Breast epithelium (tissue), 4 donors: ENCODE data around the gene MAP7. TPM values are rescaled to one million over a fixed set of nuclear protein-coding genes. Genes with fewer than 3 reads are reported as not detected.
"Not testable (repeated sequence)": the region's sequence is repeated elsewhere in the genome, so short reads cannot be mapped to it uniquely, and the experiment has no call there.

Source experiments
- DNase-seq, 2 donors: peaks; one replicate each; pipeline ENCODE4 v3.0.0-alpha.2; 2019; ENCODE audit warnings: low spot score in 2 of 2
- H3K27ac ChIP-seq, 2 donors: fragments of 200-600 bp; sonication (generic) in 1 of 2; one replicate each; pipeline ENCODE4 v1.5.1; 2016 to 2019; ENCODE audit warnings: mild to moderate bottlenecking in 1 of 2
- H3K27me3 ChIP-seq, 2 donors: fragments of 200-600 bp; sonication (generic) in 1 of 2; one replicate each; pipeline versions ENCODE4 v1.5.1 to v1.6.0; 2017 to 2019; ENCODE audit warnings: control low read depth in 1 of 2, mild to moderate bottlenecking in 1 of 2
- H3K36me3 ChIP-seq: fragments of 200-600 bp; one replicate; pipeline ENCODE4 v1.5.1; 2019
- H3K4me1 ChIP-seq, 2 donors: fragments of 200-600 bp; sonication (generic); one replicate each; pipeline ENCODE4 v1.5.1; 2016 to 2019; ENCODE audit warnings: control low read depth in 1 of 2
- H3K4me3 ChIP-seq, 3 donors: fragments of 200-600 bp; sonication (generic); 1 replicate in 2 of 3; 2 replicates in 1 of 3; pipeline ENCODE4 v1.5.1; 2016 to 2019; ENCODE audit warnings: mild to moderate bottlenecking in 3 of 3, moderate library complexity in 2 of 3
- H3K9me3 ChIP-seq, 2 donors: fragments of 200-600 bp; sonication (generic) in 1 of 2; one replicate each; pipeline ENCODE4 v1.5.1; 2016 to 2019; ENCODE audit warnings: control low read depth in 1 of 2
- CTCF ChIP-seq, 3 donors: fragments of 450-650 bp; IDR thresholded peaks; one replicate each; pipeline ENCODE4 v1.5.1; 2016 to 2017; ENCODE audit warnings: antibody characterized with exemption in 3 of 3, mild to moderate bottlenecking in 3 of 3, moderate library complexity in 3 of 3
- POLR2A ChIP-seq: fragments of 450-650 bp; IDR thresholded peaks from one replicate; pipeline ENCODE4 v1.6.1; 2016; ENCODE audit warnings: antibody characterized with exemption, mild to moderate bottlenecking, moderate library complexity
- POLR2AphosphoS5 ChIP-seq, 3 donors: sonication (generic); formaldehyde crosslinking; IDR thresholded peaks; one replicate each; pipeline ENCODE4 v1.6.1; 2017; ENCODE audit warnings: antibody characterized with exemption in 3 of 3
- intact Hi-C: fragments of 100-400 bp; cut with DNase I; formaldehyde crosslinking; loops from one replicate; pipeline ENCODE4 v1.15.1; 2023; ENCODE audit warnings: low total_unique reads
- total RNA-seq, 3 donors: library from RNA; depleted of rRNA; stranded (reverse); fragments of >200 nt; gene quantifications; one replicate each; pipeline ENCODE4 v1.1.0, GENCODE V29; 2016

Gene MAP7
- total RNA-seq, 3 donors from 2014 or later = 14.2 to 42.4 (median 16.4) TPM

- Histone ChIP-seq H3K9me3 (no peaks in the 10 kb centered on the region), H3K4me3 (no peak overlapping the region), H3K27ac (no peak overlapping the region), H3K36me3 (no peaks in the 10 kb centered on the region), H3K27me3 (no peaks in the 10 kb centered on the region), H3K4me1 (no peaks in the 10 kb centered on the region)
- TF ChIP-seq CTCF (IDR thresholded peaks at IDR 0.05) (no peak), POLR2AphosphoS5 (IDR thresholded peaks at IDR 0.05) (no peak), POLR2A (no peak)
- no peak for DNase-seq
- intact Hi-C loops = no loop called here
These were observed 57.8 kb downstream of the MAP7 start for GRCh38 chr6:136492409-136492808.

- H3K27ac ChIP-seq = no peak overlapping the region
- intact Hi-C loops = no loop called here
- no peak for DNase-seq
- H3K4me3 ChIP-seq = no peak overlapping the region
- TF ChIP-seq POLR2AphosphoS5 (IDR thresholded peaks at IDR 0.05) (no peak), CTCF (IDR thresholded peaks at IDR 0.05) (no peak), POLR2A (no peak)
- H3K27me3 ChIP-seq = no peaks in the 10 kb centered on the region
- no peaks in the 10 kb centered on the region for H3K9me3 ChIP-seq
- H3K36me3 ChIP-seq = no peaks in the 10 kb centered on the region
- no peaks in the 10 kb centered on the region for H3K4me1 ChIP-seq
These were observed 58.5 kb downstream of the MAP7 start for GRCh38 chr6:136491754-136492153.

GRCh38 chr6:136491251-136491650 lies 59.0 kb downstream of the MAP7 start:
- no peaks in the 10 kb centered on the region for H3K4me1 ChIP-seq
- no peak overlapping the region for H3K4me3 ChIP-seq
- no peak for DNase-seq
- no peak overlapping the region for H3K27ac ChIP-seq
- H3K9me3 ChIP-seq = no peaks in the 10 kb centered on the region
- no peak for TF ChIP-seq POLR2AphosphoS5 (IDR thresholded peaks at IDR 0.05)
- TF ChIP-seq POLR2A = no peak
- no peak for TF ChIP-seq CTCF (IDR thresholded peaks at IDR 0.05)
- H3K27me3 ChIP-seq = no peaks in the 10 kb centered on the region
- H3K36me3 ChIP-seq = no peaks in the 10 kb centered on the region
- intact Hi-C loops = no loop called here

- intact Hi-C loops, DNase-seq, H3K9me3 ChIP-seq, H3K4me1 ChIP-seq, H3K36me3 ChIP-seq, H3K4me3 ChIP-seq, H3K27me3 ChIP-seq: not testable (repeated sequence)
- H3K27ac ChIP-seq = peak overlapping the region; percentile 68 to 79
These were observed 60.6 kb downstream of the MAP7 start for GRCh38 chr6:136489689-136490033.

GRCh38 chr6:136487759-136488425 lies 62.3 kb downstream of the MAP7 start:
- H3K27ac ChIP-seq = no peak overlapping the region

More at GRCh38 chr6:136487759-136488425, 62.3 kb downstream of the MAP7 start:
- Histone ChIP-seq H3K27me3 (no peaks in the 10 kb centered on the region), H3K4me3 (no peak overlapping the region), H3K9me3 (no peaks in the 10 kb centered on the region), H3K36me3 (no peaks in the 10 kb centered on the region), H3K4me1 (no peaks in the 10 kb centered on the region)
- no peak for DNase-seq
- TF ChIP-seq POLR2AphosphoS5 (IDR thresholded peaks at IDR 0.05) (no peak), CTCF (IDR thresholded peaks at IDR 0.05) (no peak), POLR2A (no peak)
- intact Hi-C loops = no loop called here
